Measurements from ENCODE around the gene COX7B2.

COX7B2 gene

GRCh38 chr4:46894826-46895225 lies 14.2 kb downstream of the COX7B2 start:
- FAIRE-seq (no peak), DNase-seq (ENCODE audit: extremely low spot score, insufficient read length, low read depth) (no peak)

- FAIRE-seq, result no peak
- DNase-seq (ENCODE audit: extremely low spot score, insufficient read length, low read depth), result no peak
Measured at GRCh38 chr4:46890056-46890455, 19.0 kb downstream of the COX7B2 start.

- no peak for FAIRE-seq
- DNase-seq (ENCODE audit: extremely low spot score, insufficient read length, low read depth), result no peak
Measured at GRCh38 chr4:46889410-46889809, 19.6 kb downstream of the COX7B2 start.

GRCh38 chr4:46886711-46887110 lies 22.3 kb downstream of the COX7B2 start:
- DNase-seq (ENCODE audit: extremely low spot score, insufficient read length, low read depth) (no peak), FAIRE-seq (no peak)

GRCh38 chr4:46878641-46879040 lies 30.4 kb downstream of the COX7B2 start:
- FAIRE-seq, result no peak
- no peak for DNase-seq (ENCODE audit: extremely low spot score, insufficient read length, low read depth)

- DNase-seq (ENCODE audit: extremely low spot score, insufficient read length, low read depth) (no peak), FAIRE-seq (no peak)
Measured at GRCh38 chr4:46874811-46875210, 34.2 kb downstream of the COX7B2 start.

GRCh38 chr4:46870411-46870810 lies 38.6 kb downstream of the COX7B2 start:
- no peak for FAIRE-seq
- DNase-seq (ENCODE audit: extremely low spot score, insufficient read length, low read depth), result no peak

- FAIRE-seq, result no peak
- DNase-seq (ENCODE audit: extremely low spot score, insufficient read length, low read depth), result no peak
Measured at GRCh38 chr4:46856333-46856732, 52.7 kb downstream of the COX7B2 start.

- FAIRE-seq (no peak), DNase-seq (ENCODE audit: extremely low spot score, insufficient read length, low read depth) (no peak)
Measured at GRCh38 chr4:46852800-46853199, 56.2 kb downstream of the COX7B2 start.

GRCh38 chr4:46850026-46850425 lies 59.0 kb downstream of the COX7B2 start:
- DNase-seq (ENCODE audit: extremely low spot score, insufficient read length, low read depth) (no peak), FAIRE-seq (no peak)

GRCh38 chr4:46844325-46844917 lies 64.6 kb downstream of the COX7B2 start:
- FAIRE-seq (peak; percentile 49), DNase-seq (ENCODE audit: extremely low spot score, insufficient read length, low read depth) (no peak)

- FAIRE-seq, result no peak
- DNase-seq (ENCODE audit: extremely low spot score, insufficient read length, low read depth), result no peak
Measured at GRCh38 chr4:46839128-46839527, 69.9 kb downstream of the COX7B2 start.

- DNase-seq (ENCODE audit: extremely low spot score, insufficient read length, low read depth), result no peak
- FAIRE-seq, result no peak
Measured at GRCh38 chr4:46837639-46838038, 71.4 kb downstream of the COX7B2 start.

GRCh38 chr4:46836584-46836983 lies 72.5 kb downstream of the COX7B2 start:
- FAIRE-seq (no peak), DNase-seq (ENCODE audit: extremely low spot score, insufficient read length, low read depth) (no peak)

- DNase-seq (ENCODE audit: extremely low spot score, insufficient read length, low read depth) (no peak), FAIRE-seq (no peak)
Measured at GRCh38 chr4:46830971-46831454, 78.0 kb downstream of the COX7B2 start.

GRCh38 chr4:46820154-46820553 lies 88.9 kb downstream of the COX7B2 start:
- no peak for DNase-seq (ENCODE audit: extremely low spot score, insufficient read length, low read depth)
- FAIRE-seq, result no peak

- no peak for DNase-seq (ENCODE audit: extremely low spot score, insufficient read length, low read depth)
- no peak for FAIRE-seq
Measured at GRCh38 chr4:46819095-46819494, 90.0 kb downstream of the COX7B2 start.

GRCh38 chr4:46818604-46819003 lies 90.4 kb downstream of the COX7B2 start:
- FAIRE-seq, result no peak
- no peak for DNase-seq (ENCODE audit: extremely low spot score, insufficient read length, low read depth)

- DNase-seq (ENCODE audit: extremely low spot score, insufficient read length, low read depth), result no peak
- no peak for FAIRE-seq
Measured at GRCh38 chr4:46817806-46818205, 91.2 kb downstream of the COX7B2 start.

GRCh38 chr4:46804781-46805413 lies 104.1 kb downstream of the COX7B2 start:
- FAIRE-seq (no peak), DNase-seq (ENCODE audit: extremely low spot score, insufficient read length, low read depth) (no peak)

- DNase-seq (ENCODE audit: extremely low spot score, insufficient read length, low read depth) (no peak), FAIRE-seq (no peak)
Measured at GRCh38 chr4:46793036-46793435, 116.0 kb downstream of the COX7B2 start.
